Activated T-cell treated with anti-CD3 and anti-CD28 coated beads, Interleukin-2, amount 50 U/mL, for 4 hours (primary cell): ENCODE results near the gene FNDC3B. TPM values are rescaled to one million over a fixed set of nuclear protein-coding genes. Genes with fewer than 3 reads are reported as not detected.

ENCODE experiments used
- ATAC-seq, 2 donors: fragments of 200-7000 bp; cut with Tn5 transposase; one replicate each; pipeline ENCODE4 v1.10.0; 2021
- DNase-seq: peaks from one replicate; pipeline ENCODE4 v3.0.0-alpha.2; 2020
- H3K27me3 Mint-ChIP-seq: one replicate; pipeline ENCODE4 v1.8.0; 2021; ENCODE audit warnings: low read depth, mixed read lengths
- H3K36me3 Mint-ChIP-seq: one replicate; pipeline ENCODE4 v1.8.0; 2022; ENCODE audit warnings: mixed read lengths; ENCODE audit not compliant: insufficient read depth
- H3K4me1 Mint-ChIP-seq: one replicate; pipeline ENCODE4 v1.8.0; 2021; ENCODE audit warnings: low read depth, mixed read lengths
- H3K4me3 Mint-ChIP-seq: one replicate; pipeline ENCODE4 v1.8.0; 2021; ENCODE audit warnings: mild to moderate bottlenecking, moderate library complexity, mixed read lengths
- H3K9me3 Mint-ChIP-seq: one replicate; pipeline ENCODE4 v1.8.0; 2021; ENCODE audit warnings: mixed read lengths
- total RNA-seq, 3 donors: library from RNA; stranded (reverse); gene quantifications; one replicate each; pipeline ENCODE4 v1.2.1, GENCODE V29; 2021

Gene FNDC3B
- total RNA-seq, 3 donors from 2014 or later = 20.3 to 23.9 (median 21.2) TPM

- Mint-ChIP-seq H3K27me3 (no peaks in the 10 kb centered on the region), H3K36me3 (peaks cover 19% of the 10 kb centered on the region), H3K4me3 (no peak overlapping the region), H3K4me1 (peaks cover 51% of the 10 kb centered on the region), H3K9me3 (no peaks in the 10 kb centered on the region)
- ATAC-seq (no peak), DNase-seq (no peak)
Observed at GRCh38 chr3:172110127-172110779, 70.9 kb downstream of the FNDC3B start.

- H3K36me3 Mint-ChIP-seq = peaks cover 22% of the 10 kb centered on the region
- no peak for DNase-seq
- peaks cover 42% of the 10 kb centered on the region for H3K4me1 Mint-ChIP-seq
- H3K27me3 Mint-ChIP-seq = no peaks in the 10 kb centered on the region
- ATAC-seq = no peak
- no peaks in the 10 kb centered on the region for H3K9me3 Mint-ChIP-seq
- no peak overlapping the region for H3K4me3 Mint-ChIP-seq
Observed at GRCh38 chr3:172111163-172111562, 71.8 kb downstream of the FNDC3B start.

DNA sequence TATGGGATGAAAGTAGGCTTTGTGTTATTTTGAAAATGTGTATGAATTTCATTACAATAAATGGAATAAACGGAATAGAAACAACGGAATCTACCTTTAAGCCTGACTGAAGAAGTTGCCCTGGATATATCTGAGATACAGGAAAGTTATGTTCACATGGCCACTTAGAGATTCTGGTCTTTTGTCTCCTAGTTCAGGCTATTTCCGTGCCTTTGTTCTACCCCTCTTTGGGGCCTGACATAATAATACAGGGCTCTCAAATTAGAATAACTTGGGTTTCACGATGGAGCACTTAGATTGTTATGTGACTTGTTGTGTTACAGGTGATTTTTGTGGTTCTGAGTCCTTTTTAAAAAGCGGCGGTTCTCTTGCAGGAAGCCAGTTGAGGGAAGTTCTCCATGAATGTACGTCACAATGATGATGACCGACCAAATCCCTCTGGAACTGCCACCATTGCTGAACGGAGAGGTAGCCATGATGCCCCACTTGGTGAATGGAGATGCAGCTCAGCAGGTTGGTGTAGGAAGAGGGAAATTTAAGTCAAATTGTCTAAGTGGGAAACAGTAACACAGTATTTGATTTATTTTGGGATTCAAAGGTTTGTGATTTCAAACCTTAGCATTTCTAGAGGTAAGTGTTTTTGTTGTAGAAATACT lies 72.8 kb downstream of the FNDC3B start:
- H3K27me3 Mint-ChIP-seq = no peaks in the 10 kb centered on the region
- no peak for ATAC-seq
- peaks cover 25% of the 10 kb centered on the region for H3K36me3 Mint-ChIP-seq
- no peak overlapping the region for H3K4me3 Mint-ChIP-seq
- DNase-seq = no peak
- peaks cover 32% of the 10 kb centered on the region for H3K4me1 Mint-ChIP-seq
- H3K9me3 Mint-ChIP-seq = no peaks in the 10 kb centered on the region

DNA sequence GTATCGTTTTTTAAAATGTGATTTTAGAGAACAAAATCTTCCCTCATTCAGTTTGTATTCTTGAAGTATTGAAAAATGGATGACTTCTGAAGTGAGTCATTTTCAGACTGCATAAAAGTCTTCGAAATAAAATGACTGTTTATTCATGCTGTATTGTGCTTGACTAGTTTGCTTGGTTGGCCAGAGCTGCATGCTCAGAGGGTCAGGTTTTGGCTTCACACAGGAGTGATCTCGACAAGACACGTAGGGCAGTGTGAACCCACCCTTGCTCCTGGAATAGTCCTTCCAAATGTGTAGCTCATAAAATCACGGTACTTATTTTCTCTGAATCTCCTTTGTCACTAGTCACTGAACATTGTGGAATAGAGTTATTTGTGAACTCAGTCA lies 73.3 kb downstream of the FNDC3B start:
- Mint-ChIP-seq H3K27me3 (no peaks in the 10 kb centered on the region), H3K9me3 (no peaks in the 10 kb centered on the region), H3K36me3 (peaks cover 24% of the 10 kb centered on the region), H3K4me3 (no peak overlapping the region), H3K4me1 (peaks cover 26% of the 10 kb centered on the region)
- ATAC-seq (no peak), DNase-seq (no peak)

DNA sequence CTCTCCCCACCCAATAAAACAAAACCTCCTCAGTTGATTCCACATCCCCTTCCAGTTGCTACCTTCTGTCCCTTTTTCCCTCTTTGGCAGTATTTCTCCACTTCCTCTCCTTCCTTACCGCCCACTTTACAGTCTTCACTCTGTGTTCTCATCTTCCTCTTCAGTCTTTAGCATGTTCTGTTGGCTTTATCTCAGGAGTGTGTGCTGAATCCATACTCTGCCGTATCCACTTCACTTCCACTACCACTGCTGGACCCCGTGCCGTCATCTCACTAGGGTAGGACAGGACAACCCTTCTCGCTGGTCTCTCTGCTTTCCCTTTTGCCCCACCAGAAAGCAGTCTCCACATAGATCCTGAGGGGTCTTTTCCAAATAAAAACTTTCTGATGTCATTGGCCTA lies 74.3 kb downstream of the FNDC3B start:
- H3K36me3 Mint-ChIP-seq = peaks cover 34% of the 10 kb centered on the region
- H3K4me3 Mint-ChIP-seq = no peak overlapping the region
- H3K9me3 Mint-ChIP-seq = no peaks in the 10 kb centered on the region
- no peak for DNase-seq
- no peak for ATAC-seq
- H3K4me1 Mint-ChIP-seq = peaks cover 18% of the 10 kb centered on the region
- no peaks in the 10 kb centered on the region for H3K27me3 Mint-ChIP-seq

DNA sequence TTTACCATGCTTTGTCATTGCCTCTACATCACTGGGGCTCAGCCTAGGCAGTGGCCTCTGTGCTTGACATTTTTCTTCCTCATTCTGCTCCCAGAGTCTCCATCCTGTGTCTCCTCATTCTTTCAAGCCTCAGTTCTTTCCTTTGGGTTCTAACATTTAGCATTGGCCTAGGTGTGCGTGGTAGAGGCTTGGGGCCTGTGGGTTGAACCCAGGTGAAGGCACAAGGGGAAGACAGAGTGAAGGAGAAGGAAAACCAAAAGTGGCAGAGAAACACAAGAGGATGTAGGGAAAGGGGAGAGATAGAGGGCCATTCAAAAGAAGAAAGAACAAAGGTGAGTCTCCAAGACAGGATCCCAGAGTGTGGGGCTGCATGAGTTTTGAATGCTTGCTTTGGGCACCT lies 75.7 kb downstream of the FNDC3B start:
- ATAC-seq (no peak), DNase-seq (no peak)
- Mint-ChIP-seq H3K36me3 (peaks cover 41% of the 10 kb centered on the region), H3K27me3 (no peaks in the 10 kb centered on the region), H3K4me1 (peaks cover 10% of the 10 kb centered on the region), H3K4me3 (no peak overlapping the region), H3K9me3 (no peaks in the 10 kb centered on the region)

DNA sequence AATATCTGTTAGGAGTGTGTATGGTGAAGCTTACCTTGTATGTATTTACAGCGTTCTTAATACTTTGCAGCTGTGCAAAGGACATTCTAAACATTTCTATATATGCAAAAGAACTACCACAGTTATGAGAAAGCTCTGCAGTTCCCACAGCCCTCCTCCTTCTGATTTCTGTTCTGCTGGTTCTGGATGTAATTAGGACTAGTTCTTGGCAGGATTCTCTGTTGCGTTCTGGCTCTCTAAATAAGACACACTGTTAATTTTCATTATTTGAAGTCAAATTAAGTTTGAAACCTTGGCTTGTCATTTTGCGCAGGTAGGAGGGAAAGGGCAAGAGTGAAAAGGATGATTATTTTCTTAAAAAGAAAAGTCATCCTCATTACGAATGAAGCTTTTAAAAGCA lies 76.4 kb downstream of the FNDC3B start:
- Mint-ChIP-seq H3K9me3 (no peaks in the 10 kb centered on the region), H3K36me3 (peaks cover 44% of the 10 kb centered on the region), H3K4me1 (peaks cover 8% of the 10 kb centered on the region), H3K4me3 (no peak overlapping the region), H3K27me3 (no peaks in the 10 kb centered on the region)
- DNase-seq = no peak
- ATAC-seq = no peak

GRCh38 chr3:172118019-172118418 lies 78.6 kb downstream of the FNDC3B start:
- peaks cover 10% of the 10 kb centered on the region for H3K4me1 Mint-ChIP-seq
- no peaks in the 10 kb centered on the region for H3K27me3 Mint-ChIP-seq
- H3K4me3 Mint-ChIP-seq = no peak overlapping the region
- DNase-seq = no peak
- peaks cover 45% of the 10 kb centered on the region for H3K36me3 Mint-ChIP-seq
- H3K9me3 Mint-ChIP-seq = no peaks in the 10 kb centered on the region
- ATAC-seq = no peak

GRCh38 chr3:172119266-172119969 lies 80.0 kb downstream of the FNDC3B start:
- Mint-ChIP-seq H3K9me3 (no peaks in the 10 kb centered on the region), H3K4me3 (no peak overlapping the region), H3K36me3 (peaks cover 35% of the 10 kb centered on the region), H3K4me1 (peaks cover 7% of the 10 kb centered on the region), H3K27me3 (no peaks in the 10 kb centered on the region)
- DNase-seq = no peak
- ATAC-seq = no peak

DNA sequence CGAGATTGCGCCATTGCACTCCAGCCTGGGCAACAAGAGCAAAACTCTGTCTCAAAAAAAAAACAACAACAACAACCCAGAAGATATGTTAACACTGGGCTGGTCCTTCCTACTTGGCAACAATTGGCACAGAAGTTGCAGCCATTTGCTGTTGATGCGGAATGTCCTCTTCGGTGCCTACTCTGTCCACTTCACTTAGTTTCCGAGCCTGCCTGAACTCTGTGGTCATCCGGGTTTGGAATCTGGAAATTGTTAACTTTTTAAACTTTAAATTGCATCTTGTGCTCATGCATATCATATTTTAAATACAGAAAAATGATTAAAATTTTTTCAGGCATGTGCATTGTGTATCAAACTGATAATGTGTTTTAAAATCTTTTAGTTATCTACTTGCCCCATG lies 81.5 kb downstream of the FNDC3B start:
- ATAC-seq = no peak
- no peak for DNase-seq
- Mint-ChIP-seq H3K9me3 (no peaks in the 10 kb centered on the region), H3K36me3 (peaks cover 36% of the 10 kb centered on the region), H3K4me3 (no peak overlapping the region), H3K27me3 (no peaks in the 10 kb centered on the region), H3K4me1 (peaks cover 9% of the 10 kb centered on the region)

DNA sequence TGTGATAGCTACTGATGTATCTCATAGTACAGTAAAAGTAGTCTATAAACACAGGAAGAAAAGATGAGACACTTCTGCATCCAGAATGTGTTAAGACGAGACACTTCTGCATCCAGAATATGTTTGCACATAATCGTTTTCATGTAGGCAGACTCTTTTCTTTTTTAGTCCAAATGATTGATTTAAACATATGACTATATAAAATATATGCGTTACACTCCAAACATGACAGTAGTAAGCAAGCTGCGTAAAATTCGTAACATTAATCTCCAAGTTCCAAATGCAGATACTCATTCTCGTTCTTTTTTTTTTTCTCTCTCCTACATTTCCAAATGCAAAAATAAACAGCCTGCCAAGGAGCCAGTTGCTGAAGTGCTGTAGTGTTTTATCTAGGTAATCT lies 82.6 kb downstream of the FNDC3B start:
- no peak for ATAC-seq
- Mint-ChIP-seq H3K36me3 (peaks cover 33% of the 10 kb centered on the region), H3K27me3 (no peaks in the 10 kb centered on the region), H3K4me1 (peaks cover 17% of the 10 kb centered on the region), H3K9me3 (no peaks in the 10 kb centered on the region), H3K4me3 (no peak overlapping the region)
- DNase-seq = no peak

DNA sequence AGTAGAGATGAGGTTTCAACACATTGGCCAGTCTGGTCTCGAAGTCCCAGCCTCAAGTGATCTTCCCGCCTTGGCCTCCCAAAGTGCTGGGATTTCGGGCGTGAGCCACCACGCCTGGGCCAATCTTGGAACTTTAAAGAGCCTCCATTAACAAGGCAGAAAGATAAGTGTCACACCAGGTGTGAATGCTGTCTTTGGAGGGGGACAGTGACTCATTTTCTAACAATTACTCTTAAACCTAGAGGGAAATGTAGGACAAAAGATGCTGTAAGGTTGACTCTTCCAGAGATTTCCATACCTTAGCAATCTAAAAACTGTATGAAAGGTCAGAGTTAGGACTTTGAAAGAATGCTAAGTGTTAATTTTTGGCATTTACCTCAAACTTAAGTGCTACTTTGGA lies 84.9 kb downstream of the FNDC3B start:
- peaks cover 21% of the 10 kb centered on the region for H3K36me3 Mint-ChIP-seq
- no peaks in the 10 kb centered on the region for H3K9me3 Mint-ChIP-seq
- no peaks in the 10 kb centered on the region for H3K27me3 Mint-ChIP-seq
- DNase-seq = no peak
- no peak for ATAC-seq
- H3K4me1 Mint-ChIP-seq = peaks cover 26% of the 10 kb centered on the region
- H3K4me3 Mint-ChIP-seq = no peak overlapping the region

- Mint-ChIP-seq H3K4me3 (no peak overlapping the region), H3K9me3 (no peaks in the 10 kb centered on the region), H3K27me3 (no peaks in the 10 kb centered on the region), H3K4me1 (peaks cover 33% of the 10 kb centered on the region), H3K36me3 (peaks cover 16% of the 10 kb centered on the region)
- ATAC-seq = no peak
- DNase-seq = no peak
Observed at GRCh38 chr3:172125053-172125452, 85.7 kb downstream of the FNDC3B start.

DNA sequence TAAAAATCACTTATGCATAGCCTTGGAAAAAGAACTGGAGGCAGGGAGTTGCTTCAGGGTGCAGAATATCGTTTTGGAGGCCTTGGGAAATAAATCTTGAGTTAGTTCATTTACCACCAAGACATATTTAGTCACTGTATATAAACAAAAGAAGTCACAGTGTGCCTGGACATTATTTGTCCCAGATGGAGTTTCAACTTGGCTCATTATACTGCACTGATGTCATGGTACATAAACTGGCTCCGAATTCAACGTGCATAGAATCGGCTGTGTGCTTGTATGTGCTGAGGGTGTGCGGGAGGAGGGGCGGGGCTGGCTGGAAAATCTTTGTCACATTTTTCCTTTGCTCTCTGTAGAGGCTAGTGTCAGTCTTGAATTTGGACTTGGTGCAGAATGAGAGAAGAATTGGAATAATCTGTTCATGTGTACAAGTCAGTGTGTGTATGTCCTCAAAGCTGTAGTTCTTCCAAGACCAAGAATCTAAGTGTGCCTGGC lies 86.6 kb downstream of the FNDC3B start:
- no peaks in the 10 kb centered on the region for H3K27me3 Mint-ChIP-seq
- peaks cover 17% of the 10 kb centered on the region for H3K36me3 Mint-ChIP-seq
- no peak overlapping the region for H3K4me3 Mint-ChIP-seq
- DNase-seq (no peak), ATAC-seq (no peak)
- H3K4me1 Mint-ChIP-seq = peaks cover 37% of the 10 kb centered on the region
- no peaks in the 10 kb centered on the region for H3K9me3 Mint-ChIP-seq

- no peak for DNase-seq
Observed at GRCh38 chr3:172126741-172127140, 87.4 kb downstream of the FNDC3B start.

More at GRCh38 chr3:172126741-172127140, 87.4 kb downstream of the FNDC3B start:
- Mint-ChIP-seq H3K4me1 (peaks cover 36% of the 10 kb centered on the region), H3K4me3 (no peak overlapping the region), H3K9me3 (no peaks in the 10 kb centered on the region), H3K36me3 (peaks cover 16% of the 10 kb centered on the region), H3K27me3 (no peaks in the 10 kb centered on the region)
- ATAC-seq = no peak
